ENCODE measurements around the gene SETMAR. TPM values are rescaled to one million over a fixed set of nuclear protein-coding genes. Genes with fewer than 3 reads are reported as not detected.
A peak's percentile ranks its signal among the peaks of the same experiment; 100 is the strongest.
"Not testable (repeated sequence)": the region's sequence is repeated elsewhere in the genome, so short reads cannot be mapped to it uniquely, and the experiment has no call there.

The SETMAR gene
- total and polyA plus RNA-seq, 5 donors from 2014 or later = 8.6 to 13.0 (median 12.9) TPM

- no peaks in the 10 kb centered on the region for H3K9me3 ChIP-seq (ENCODE audit: control insufficient read depth in 2 of 2, low read length in 2 of 2)
- Mint-ChIP-seq H3K36me3 (peaks cover 42% of the 10 kb centered on the region), H3K27ac (no peak overlapping the region), H3K27me3 (no peaks in the 10 kb centered on the region), H3K4me1 (peaks cover 0 to 17% (median 7%) of the 10 kb centered on the region in 4 donors), H3K4me3 (no peak overlapping the region), H3K9me3 (peaks cover 0 to 3% (median 0%) of the 10 kb centered on the region in 7 donors)
- no peaks in the 10 kb centered on the region for H3K4me1 ChIP-seq (ENCODE audit: control insufficient read depth, insufficient read depth, low read length, poor library complexity, severe bottlenecking)
- peaks cover 10% of the 10 kb centered on the region for H3K36me3 ChIP-seq (ENCODE audit: control insufficient read depth, insufficient read depth, low read length)
- H3K27ac ChIP-seq (ENCODE audit: insufficient read depth, low read length, poor library complexity, severe bottlenecking) = no peak overlapping the region
- peak in 1 of 3 donors; percentile 9 for DNase-seq
- ATAC-seq (ENCODE audit: low read depth in 2 of 2) = no peak
- no peaks in the 10 kb centered on the region for H3K27me3 ChIP-seq (ENCODE audit: control insufficient read depth, insufficient read depth, low read length)
- no peak overlapping the region for H3K4me3 ChIP-seq (ENCODE audit: low read depth, low read length)
Observed at GRCh38 chr3:4314688-4315087, 11.5 kb downstream of the SETMAR start.

- Mint-ChIP-seq H3K27ac (peak overlapping the region in 1 of 3 donors; percentile 22), H3K4me1 (peaks cover 0 to 4% (median 3%) of the 10 kb centered on the region in 4 donors), H3K27me3 (no peaks in the 10 kb centered on the region), H3K9me3 (peaks cover 0 to 3% (median 0%) of the 10 kb centered on the region in 7 donors), H3K36me3 (peaks cover 22% of the 10 kb centered on the region), H3K4me3 (no peak overlapping the region)
- no peak overlapping the region for H3K27ac ChIP-seq (ENCODE audit: insufficient read depth, low read length, poor library complexity, severe bottlenecking)
- no peak overlapping the region for H3K4me3 ChIP-seq (ENCODE audit: low read depth, low read length)
- no peaks in the 10 kb centered on the region for H3K27me3 ChIP-seq (ENCODE audit: control insufficient read depth, insufficient read depth, low read length)
- H3K4me1 ChIP-seq (ENCODE audit: control insufficient read depth, insufficient read depth, low read length, poor library complexity, severe bottlenecking) = no peaks in the 10 kb centered on the region
- ATAC-seq (ENCODE audit: low read depth in 2 of 2) = no peak
- peaks cover 7% of the 10 kb centered on the region for H3K36me3 ChIP-seq (ENCODE audit: control insufficient read depth, insufficient read depth, low read length)
- no peak for DNase-seq
- no peaks in the 10 kb centered on the region for H3K9me3 ChIP-seq (ENCODE audit: control insufficient read depth in 2 of 2, low read length in 2 of 2)
Observed at GRCh38 chr3:4320096-4320911, 17.1 kb downstream of the SETMAR start.

GRCh38 chr3:4321732-4322131, 18.6 kb downstream of the SETMAR start:
- no peaks in the 10 kb centered on the region for H3K27me3 ChIP-seq (ENCODE audit: control insufficient read depth, insufficient read depth, low read length)
- peaks cover 0 to 3% (median 0%) of the 10 kb centered on the region in 7 donors for H3K9me3 Mint-ChIP-seq
- no peaks in the 10 kb centered on the region for H3K4me1 ChIP-seq (ENCODE audit: control insufficient read depth, insufficient read depth, low read length, poor library complexity, severe bottlenecking)
- H3K9me3 ChIP-seq (ENCODE audit: control insufficient read depth in 2 of 2, low read length in 2 of 2) = no peaks in the 10 kb centered on the region
- H3K27me3 Mint-ChIP-seq = no peaks in the 10 kb centered on the region
- peak overlapping the region in 1 of 4 donors; percentile 66 for H3K4me3 Mint-ChIP-seq
- no peak overlapping the region for H3K27ac ChIP-seq (ENCODE audit: insufficient read depth, low read length, poor library complexity, severe bottlenecking)
- no peak overlapping the region for H3K27ac Mint-ChIP-seq
- DNase-seq (no peak), ATAC-seq (ENCODE audit: low read depth in 2 of 2) (no peak)
- H3K36me3 Mint-ChIP-seq = peaks cover 16% of the 10 kb centered on the region
- peaks cover 2% of the 10 kb centered on the region for H3K36me3 ChIP-seq (ENCODE audit: control insufficient read depth, insufficient read depth, low read length)
- no peak overlapping the region for H3K4me3 ChIP-seq (ENCODE audit: low read depth, low read length)
- H3K4me1 Mint-ChIP-seq = peaks cover 0 to 4% (median 3%) of the 10 kb centered on the region in 4 donors

GRCh38 chr3:4322635-4323034, 19.5 kb downstream of the SETMAR start:
- H3K27ac Mint-ChIP-seq = no peak overlapping the region
- no peak overlapping the region for H3K4me3 ChIP-seq (ENCODE audit: low read depth, low read length)
- H3K4me1 Mint-ChIP-seq = peaks cover 0 to 4% (median 3%) of the 10 kb centered on the region in 4 donors
- no peak overlapping the region for H3K27ac ChIP-seq (ENCODE audit: insufficient read depth, low read length, poor library complexity, severe bottlenecking)
- H3K27me3 ChIP-seq (ENCODE audit: control insufficient read depth, insufficient read depth, low read length) = no peaks in the 10 kb centered on the region
- no peak overlapping the region for H3K4me3 Mint-ChIP-seq
- no peaks in the 10 kb centered on the region for H3K36me3 ChIP-seq (ENCODE audit: control insufficient read depth, insufficient read depth, low read length)
- DNase-seq (no peak), ATAC-seq (ENCODE audit: low read depth in 2 of 2) (no peak)
- peaks cover 14% of the 10 kb centered on the region for H3K36me3 Mint-ChIP-seq
- peaks cover 0 to 4% of the 10 kb centered on the region in 2 experiments for H3K9me3 ChIP-seq (ENCODE audit: control insufficient read depth in 2 of 2, low read length in 2 of 2)
- peaks cover 0 to 4% (median 2%) of the 10 kb centered on the region in 7 donors for H3K9me3 Mint-ChIP-seq
- H3K4me1 ChIP-seq (ENCODE audit: control insufficient read depth, insufficient read depth, low read length, poor library complexity, severe bottlenecking) = no peaks in the 10 kb centered on the region
- H3K27me3 Mint-ChIP-seq = no peaks in the 10 kb centered on the region

- H3K27me3 ChIP-seq (ENCODE audit: control insufficient read depth, insufficient read depth, low read length) = no peaks in the 10 kb centered on the region
- no peaks in the 10 kb centered on the region for H3K36me3 ChIP-seq (ENCODE audit: control insufficient read depth, insufficient read depth, low read length)
- Mint-ChIP-seq H3K27me3 (no peaks in the 10 kb centered on the region), H3K36me3 (peaks cover 15% of the 10 kb centered on the region), H3K4me1 (peaks cover 0 to 4% (median 0%) of the 10 kb centered on the region in 4 donors), H3K4me3 (no peak overlapping the region), H3K9me3 (peaks cover 0 to 7% (median 2%) of the 10 kb centered on the region in 7 donors), H3K27ac (no peak overlapping the region)
- DNase-seq (no peak), ATAC-seq (ENCODE audit: low read depth in 2 of 2) (no peak)
- no peaks in the 10 kb centered on the region for H3K4me1 ChIP-seq (ENCODE audit: control insufficient read depth, insufficient read depth, low read length, poor library complexity, severe bottlenecking)
- H3K9me3 ChIP-seq (ENCODE audit: control insufficient read depth in 2 of 2, low read length in 2 of 2) = peaks cover 0 to 4% of the 10 kb centered on the region in 2 experiments
- H3K27ac ChIP-seq (ENCODE audit: insufficient read depth, low read length, poor library complexity, severe bottlenecking) = no peak overlapping the region
- no peak overlapping the region for H3K4me3 ChIP-seq (ENCODE audit: low read depth, low read length)
Observed at GRCh38 chr3:4323246-4324027, 20.3 kb downstream of the SETMAR start.

GRCh38 chr3:4326868-4327267, 23.7 kb downstream of the SETMAR start:
- Mint-ChIP-seq H3K27ac (peak overlapping the region in 1 of 3 donors; percentile 71), H3K36me3 (peaks cover 12% of the 10 kb centered on the region), H3K27me3 (no peaks in the 10 kb centered on the region), H3K9me3 (peaks cover 0 to 20% (median 4%) of the 10 kb centered on the region in 7 donors), H3K4me1 (no peaks in the 10 kb centered on the region), H3K4me3 (no peak overlapping the region)
- Histone ChIP-seq H3K27me3 (ENCODE audit: control insufficient read depth, insufficient read depth, low read length) (no peaks in the 10 kb centered on the region), H3K4me1 (ENCODE audit: control insufficient read depth, insufficient read depth, low read length, poor library complexity, severe bottlenecking) (no peaks in the 10 kb centered on the region), H3K27ac (ENCODE audit: insufficient read depth, low read length, poor library complexity, severe bottlenecking) (no peak overlapping the region), H3K9me3 (ENCODE audit: control insufficient read depth in 2 of 2, low read length in 2 of 2) (peaks cover 3 to 9% of the 10 kb centered on the region in 2 experiments), H3K4me3 (ENCODE audit: low read depth, low read length) (no peak overlapping the region), H3K36me3 (ENCODE audit: control insufficient read depth, insufficient read depth, low read length) (no peaks in the 10 kb centered on the region)
- ATAC-seq (ENCODE audit: low read depth in 2 of 2) (no peak), DNase-seq (no peak)

GRCh38 chr3:4329806-4330205, 26.6 kb downstream of the SETMAR start:
- not testable (repeated sequence) for ATAC-seq (ENCODE audit: low read depth in 2 of 2); H3K36me3 ChIP-seq (ENCODE audit: control insufficient read depth, insufficient read depth, low read length); H3K4me3 Mint-ChIP-seq; H3K27ac ChIP-seq (ENCODE audit: insufficient read depth, low read length, poor library complexity, severe bottlenecking); DNase-seq; H3K27ac Mint-ChIP-seq; H3K4me1 ChIP-seq (ENCODE audit: control insufficient read depth, insufficient read depth, low read length, poor library complexity, severe bottlenecking); H3K4me1 Mint-ChIP-seq; H3K9me3 ChIP-seq (ENCODE audit: control insufficient read depth in 2 of 2, low read length in 2 of 2); H3K27me3 ChIP-seq (ENCODE audit: control insufficient read depth, insufficient read depth, low read length); H3K4me3 ChIP-seq (ENCODE audit: low read depth, low read length); H3K27me3 Mint-ChIP-seq
- peaks cover 0 to 20% (median 4%) of the 10 kb centered on the region in 7 donors for H3K9me3 Mint-ChIP-seq
- peaks cover 18% of the 10 kb centered on the region for H3K36me3 Mint-ChIP-seq

Data from CD4-positive, CD25-positive, alpha-beta regulatory T cell (primary cell).